ENCODE data around the gene C12orf76.

DNA sequence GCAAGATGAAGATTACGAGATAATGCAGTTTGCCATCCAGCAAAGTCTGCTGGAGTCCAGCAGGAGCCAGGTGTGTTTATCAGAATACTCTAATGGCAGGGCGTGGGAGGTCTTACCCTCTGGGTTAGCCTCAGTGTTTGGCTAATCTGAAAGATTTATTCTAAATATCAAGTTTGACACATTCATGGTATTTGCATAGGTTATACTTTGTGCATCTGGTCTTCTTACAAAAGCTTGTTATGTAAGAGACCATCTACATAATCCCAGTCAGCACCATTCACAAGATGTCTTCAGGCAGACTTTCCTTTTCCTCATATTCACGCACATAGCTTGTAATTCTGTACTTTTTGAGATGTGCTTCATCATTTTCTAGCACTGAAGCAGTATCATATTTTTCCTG, 14.4 kb downstream of the C12orf76 start:
- TF ChIP-seq CTCF (IDR thresholded peaks at IDR 0.05) (no peak), POLR2A (IDR thresholded peaks at IDR 0.05) (no peak)
